CD4-positive, CD25-positive, alpha-beta regulatory T cell (primary cell): ENCODE data around the gene HOXA13. TPM values are rescaled to one million over a fixed set of nuclear protein-coding genes. Genes with fewer than 3 reads are reported as not detected.

Experiments
- ATAC-seq, 2 donors: fragments of 150-1000 bp; cut with Tn5 transposase; one replicate each; pipeline ENCODE4 v1.10.0; 2021; ENCODE audit warnings: low read depth in 2 of 2, moderate number of reproducible peaks in 2 of 2, moderate library complexity in 1 of 2
- DNase-seq, 3 donors: peaks; one replicate each; pipeline versions ENCODE4 v3.0.0 to v3.0.0-alpha.2; 2012 to 2022; ENCODE audit warnings: mixed read lengths in 1 of 3
- H3K27ac ChIP-seq: one replicate; pipeline ENCODE4 v1.7.0; 2013; ENCODE audit warnings: mild to moderate bottlenecking, low read length; ENCODE audit not compliant: insufficient read depth, poor library complexity, severe bottlenecking
- H3K27me3 ChIP-seq: one replicate; pipeline ENCODE4 v1.7.0; 2013; ENCODE audit warnings: low read length; ENCODE audit not compliant: control insufficient read depth, insufficient read depth
- H3K36me3 ChIP-seq: one replicate; pipeline ENCODE4 v1.7.0; 2013; ENCODE audit warnings: mild to moderate bottlenecking, low read length, moderate library complexity; ENCODE audit not compliant: control insufficient read depth, insufficient read depth
- H3K4me1 ChIP-seq: 2 replicates; pipeline ENCODE4 v1.7.0; 2013; ENCODE audit warnings: mild to moderate bottlenecking, low read length; ENCODE audit not compliant: insufficient read depth, control insufficient read depth, poor library complexity, severe bottlenecking
- H3K4me3 ChIP-seq: one replicate; pipeline ENCODE4 v1.7.0; 2013; ENCODE audit warnings: low read depth, mild to moderate bottlenecking, low read length, moderate library complexity
- H3K9me3 ChIP-seq, 2 experiments: 1 replicate in 1 of 2; 2 replicates in 1 of 2; pipeline ENCODE4 v1.7.0; 2013; ENCODE audit warnings: low read length in 2 of 2, mild to moderate bottlenecking in 1 of 2, moderate library complexity in 1 of 2; ENCODE audit not compliant: control insufficient read depth in 2 of 2
- H3K27ac Mint-ChIP-seq, 3 donors: one replicate each; pipeline ENCODE4 v1.8.0; 2020 to 2022; ENCODE audit warnings: mild to moderate bottlenecking in 3 of 3, mixed read lengths in 3 of 3, moderate library complexity in 2 of 3
- H3K27me3 Mint-ChIP-seq: one replicate; pipeline ENCODE4 v1.8.0; 2022; ENCODE audit warnings: mild to moderate bottlenecking, mixed read lengths
- H3K36me3 Mint-ChIP-seq: one replicate; pipeline ENCODE4 v1.8.0; 2020; ENCODE audit warnings: mixed read lengths
- H3K4me1 Mint-ChIP-seq, 4 donors: one replicate each; pipeline ENCODE4 v1.8.0; 2020 to 2022; ENCODE audit warnings: mixed read lengths in 4 of 4, mild to moderate bottlenecking in 1 of 4
- H3K4me3 Mint-ChIP-seq, 4 donors: one replicate each; pipeline ENCODE4 v1.8.0; 2020 to 2022; ENCODE audit warnings: mild to moderate bottlenecking in 4 of 4, mixed read lengths in 4 of 4, moderate library complexity in 3 of 4
- H3K9me3 Mint-ChIP-seq, 7 donors: one replicate each; pipeline ENCODE4 v1.8.0; 2020 to 2022; ENCODE audit warnings: mixed read lengths in 7 of 7, mild to moderate bottlenecking in 3 of 7, moderate library complexity in 2 of 7
- polyA plus RNA-seq, 4 donors: library from polyadenylated mRNA; unstranded; fragments of 300-500 nt; fragmentation: Illumina TruSeq; gene quantifications; one replicate each; pipeline ENCODE4 v1.2.3, GENCODE V29; 2021
- total RNA-seq: library from RNA; stranded (reverse); gene quantifications from one replicate; pipeline ENCODE4 v1.2.3, GENCODE V29; 2022

HOXA13 gene
- total and polyA plus RNA-seq, 5 donors from 2014 or later: not detected

GRCh38 chr7:27176962-27177794 is 22.7 kb downstream of the HOXA13 start:
- H3K36me3 ChIP-seq: no peaks in the 10 kb centered on the region
- Mint-ChIP-seq H3K27ac (no peak overlapping the region), H3K4me1 (peaks cover 0 to 24% (median 10%) of the 10 kb centered on the region in 4 donors), H3K27me3 (peaks cover 77% of the 10 kb centered on the region), H3K9me3 (peaks cover 0 to 3% (median 0%) of the 10 kb centered on the region in 7 donors), H3K4me3 (peak overlapping the region in 1 of 4 donors; percentile 8), H3K36me3 (no peaks in the 10 kb centered on the region)
- DNase-seq (no peak), ATAC-seq (no peak)
- H3K27me3 ChIP-seq: peaks cover 30% of the 10 kb centered on the region
- H3K4me3 ChIP-seq: no peak overlapping the region
- no peaks in the 10 kb centered on the region for H3K9me3 ChIP-seq
- H3K4me1 ChIP-seq: peaks cover 31% of the 10 kb centered on the region
- no peak overlapping the region for H3K27ac ChIP-seq

GRCh38 chr7:27176524-27176845 is 23.4 kb downstream of the HOXA13 start:
- Histone ChIP-seq H3K27me3 (peaks cover 36% of the 10 kb centered on the region), H3K36me3 (no peaks in the 10 kb centered on the region), H3K4me3 (no peak overlapping the region), H3K4me1 (peaks cover 37% of the 10 kb centered on the region), H3K9me3 (no peaks in the 10 kb centered on the region), H3K27ac (no peak overlapping the region)
- ATAC-seq: no peak
- peak overlapping the region in 1 of 4 donors; percentile 8 for H3K4me3 Mint-ChIP-seq
- peaks cover 3 to 30% (median 16%) of the 10 kb centered on the region in 4 donors for H3K4me1 Mint-ChIP-seq
- H3K36me3 Mint-ChIP-seq: no peaks in the 10 kb centered on the region
- peaks cover 0 to 6% (median 0%) of the 10 kb centered on the region in 7 donors for H3K9me3 Mint-ChIP-seq
- no peak for DNase-seq
- H3K27me3 Mint-ChIP-seq: peaks cover 77% of the 10 kb centered on the region
- no peak overlapping the region for H3K27ac Mint-ChIP-seq

- Mint-ChIP-seq H3K36me3 (no peaks in the 10 kb centered on the region), H3K27me3 (peaks cover 77% of the 10 kb centered on the region), H3K27ac (no peak overlapping the region), H3K4me3 (peak overlapping the region in 1 of 4 donors; percentile 70), H3K9me3 (peaks cover 0 to 8% (median 0%) of the 10 kb centered on the region in 7 donors), H3K4me1 (peaks cover 9 to 32% (median 18%) of the 10 kb centered on the region in 4 donors)
- no peak overlapping the region for H3K4me3 ChIP-seq
- peaks cover 37% of the 10 kb centered on the region for H3K4me1 ChIP-seq
- no peak for DNase-seq
- no peak for ATAC-seq
- H3K36me3 ChIP-seq: no peaks in the 10 kb centered on the region
- no peaks in the 10 kb centered on the region for H3K9me3 ChIP-seq
- peaks cover 42% of the 10 kb centered on the region for H3K27me3 ChIP-seq
- H3K27ac ChIP-seq: no peak overlapping the region
These were observed 24.0 kb downstream of the HOXA13 start for GRCh38 chr7:27175626-27176523.

GRCh38 chr7:27174874-27175625 is 24.8 kb downstream of the HOXA13 start:
- H3K27ac ChIP-seq: no peak overlapping the region
- H3K4me3 Mint-ChIP-seq: peak overlapping the region; percentile 46 to 70 (median 57)
- ATAC-seq (no peak), DNase-seq (no peak)
- peaks cover 79% of the 10 kb centered on the region for H3K27me3 Mint-ChIP-seq
- H3K9me3 ChIP-seq: no peaks in the 10 kb centered on the region
- peaks cover 0 to 8% (median 0%) of the 10 kb centered on the region in 7 donors for H3K9me3 Mint-ChIP-seq
- peaks cover 10 to 32% (median 17%) of the 10 kb centered on the region in 4 donors for H3K4me1 Mint-ChIP-seq
- peaks cover 50% of the 10 kb centered on the region for H3K27me3 ChIP-seq
- no peaks in the 10 kb centered on the region for H3K36me3 Mint-ChIP-seq
- no peaks in the 10 kb centered on the region for H3K36me3 ChIP-seq
- H3K4me1 ChIP-seq: peaks cover 39% of the 10 kb centered on the region
- no peak overlapping the region for H3K27ac Mint-ChIP-seq
- no peak overlapping the region for H3K4me3 ChIP-seq

- H3K27me3 Mint-ChIP-seq: peaks cover 74% of the 10 kb centered on the region
- no peak within 1 kb of the TSS for H3K27ac ChIP-seq
- H3K4me3 Mint-ChIP-seq: peak within 1 kb of the TSS; percentile 48 to 85 (median 62)
- H3K27ac Mint-ChIP-seq: peak within 1 kb of the TSS in 1 of 3 donors; percentile 56
- H3K36me3 Mint-ChIP-seq: no peaks in the 10 kb centered on the region
- DNase-seq (peak in 1 of 3 donors; percentile 7), ATAC-seq (no peak)
- H3K4me1 ChIP-seq: peaks cover 41% of the 10 kb centered on the region
- no peaks in the 10 kb centered on the region for H3K36me3 ChIP-seq
- no peak within 1 kb of the TSS for H3K4me3 ChIP-seq
- no peaks in the 10 kb centered on the region for H3K9me3 ChIP-seq
- H3K4me1 Mint-ChIP-seq: peaks cover 9 to 29% (median 12%) of the 10 kb centered on the region in 4 donors
- peaks cover 0 to 8% (median 0%) of the 10 kb centered on the region in 7 donors for H3K9me3 Mint-ChIP-seq
- peaks cover 47% of the 10 kb centered on the region for H3K27me3 ChIP-seq
These were observed 25.7 kb downstream of the HOXA13 start, which contains the start of gene HOXA10 for GRCh38 chr7:27173956-27174873. TSS of gene HOXA10 (minus strand) at chr7:27174320. CDS start at chr7:27174306, 14 bp downstream.

GRCh38 chr7:27173511-27173955 is 26.4 kb downstream of the HOXA13 start:
- ATAC-seq: peak; percentile 56 to 62
- peaks cover 10 to 34% (median 12%) of the 10 kb centered on the region in 4 donors for H3K4me1 Mint-ChIP-seq
- H3K27me3 ChIP-seq: peaks cover 44% of the 10 kb centered on the region

More at GRCh38 chr7:27173511-27173955, 26.4 kb downstream of the HOXA13 start:
- Histone ChIP-seq H3K4me1 (peaks cover 44% of the 10 kb centered on the region), H3K9me3 (no peaks in the 10 kb centered on the region), H3K36me3 (no peaks in the 10 kb centered on the region), H3K27ac (no peak overlapping the region), H3K4me3 (no peak overlapping the region)
- Mint-ChIP-seq H3K9me3 (peaks cover 0 to 9% (median 0%) of the 10 kb centered on the region in 7 donors), H3K4me3 (no peak overlapping the region), H3K36me3 (no peaks in the 10 kb centered on the region), H3K27ac (no peak overlapping the region), H3K27me3 (peaks cover 74% of the 10 kb centered on the region)
- no peak for DNase-seq
